NCI-H1105 treated with DMSO at 0.1 percent for 48 hours (cell line): Measurements from ENCODE around the gene AKNA.
A peak's percentile ranks its signal among the peaks of the same experiment; 100 is the strongest.

Source experiments
- DNase-seq: peaks from one replicate; lab custom pipeline; 2025; lab: John Stamatoyannopoulos, UW

Gene AKNA

DNA sequence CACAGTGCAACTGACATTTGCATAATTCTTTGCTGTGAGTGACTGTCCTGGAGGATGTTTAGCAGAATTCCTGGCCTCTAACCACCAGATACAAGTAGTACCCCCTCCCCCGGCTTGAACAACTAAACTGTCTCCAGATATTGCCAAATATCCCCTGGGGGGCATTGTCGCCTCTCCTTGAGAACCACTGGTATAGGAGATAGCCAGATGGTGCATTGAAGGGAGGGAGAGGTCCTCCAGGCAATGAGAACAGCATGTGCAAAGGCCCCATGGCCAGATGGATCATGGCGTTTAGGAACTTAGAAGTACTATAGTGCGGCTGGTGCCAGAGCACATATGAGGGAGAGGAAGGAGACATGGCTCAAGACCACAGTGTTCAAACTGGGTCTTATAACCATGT, 83.8 kb downstream of the AKNA start:
- no peak for DNase-seq

DNA sequence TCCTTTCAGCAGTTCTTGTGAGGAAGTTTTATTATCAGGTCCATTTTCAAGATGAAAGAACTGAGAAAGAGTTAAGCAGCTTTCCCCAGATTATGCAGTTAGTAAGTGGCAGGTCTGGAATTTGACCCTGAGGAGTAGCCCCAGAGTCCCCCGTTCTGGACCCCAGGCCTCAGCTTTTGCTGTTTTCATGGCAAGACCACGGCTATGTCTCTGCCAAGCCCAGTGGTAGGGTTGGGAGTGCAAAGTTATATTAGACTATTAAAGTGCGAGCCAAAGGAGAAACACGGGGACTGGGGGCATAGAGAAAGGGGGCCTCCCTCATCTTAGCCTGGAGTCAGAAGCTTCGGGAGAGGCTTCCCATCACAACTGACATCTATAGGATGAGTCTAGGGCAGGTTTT, 84.2 kb downstream of the AKNA start:
- no peak for DNase-seq

DNA sequence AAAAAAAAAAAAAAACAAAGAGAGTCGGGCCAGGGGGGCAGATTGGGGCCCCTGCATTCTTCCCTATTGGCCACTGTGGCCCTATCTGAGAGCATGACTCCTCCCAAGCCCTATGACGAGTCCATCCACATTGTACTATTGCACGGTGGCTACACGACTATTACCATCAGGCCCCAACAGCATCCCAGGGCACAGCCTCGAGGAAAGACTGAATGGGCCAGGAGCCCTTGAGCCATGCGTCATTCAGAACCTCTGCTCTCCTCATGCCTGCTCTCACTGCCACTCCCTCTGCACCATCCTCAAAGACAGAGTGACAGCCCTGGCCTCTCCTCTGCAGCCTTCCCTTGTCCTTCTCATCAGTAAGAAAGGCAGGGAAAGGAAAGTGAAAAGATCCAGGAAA, 85.1 kb downstream of the AKNA start:
- no peak for DNase-seq

DNA sequence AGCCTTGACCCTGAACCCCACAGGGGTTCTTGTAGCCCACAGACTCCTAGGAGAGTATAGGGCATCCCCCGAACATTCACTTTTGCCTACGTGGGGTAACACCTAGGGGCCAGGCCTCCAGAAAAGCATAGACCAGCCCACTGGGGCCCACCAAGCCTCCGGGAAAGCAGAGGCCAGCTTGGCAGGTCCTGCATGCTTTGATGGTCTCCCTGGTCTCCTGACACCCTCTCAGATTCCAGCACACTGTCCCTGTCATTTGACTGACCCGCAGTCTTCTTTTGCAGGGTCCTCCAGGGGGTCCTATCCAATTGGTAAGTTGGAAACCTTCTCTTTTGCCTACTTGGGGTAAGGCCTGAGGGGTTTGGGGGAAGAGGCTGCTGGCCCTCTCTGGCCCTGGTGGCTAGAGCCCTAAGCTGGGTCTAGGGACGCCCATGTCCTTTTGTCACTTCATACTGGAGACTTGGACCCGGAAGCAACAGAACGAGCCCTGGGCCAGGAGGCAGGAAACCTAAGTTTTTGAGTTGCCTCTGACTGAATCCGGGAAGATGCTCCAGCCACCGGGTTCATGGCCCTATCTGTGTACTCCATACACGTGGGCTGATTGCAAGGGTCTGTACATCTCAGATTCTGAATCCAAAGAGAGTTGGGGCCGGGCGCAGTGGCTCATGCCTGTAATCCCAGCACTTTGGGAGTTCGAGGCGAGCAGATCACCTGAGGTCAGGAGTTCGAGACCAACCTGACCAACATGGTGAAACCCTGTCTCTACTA, 85.8 kb downstream of the AKNA start:
- DNase-seq, result no peak

DNA sequence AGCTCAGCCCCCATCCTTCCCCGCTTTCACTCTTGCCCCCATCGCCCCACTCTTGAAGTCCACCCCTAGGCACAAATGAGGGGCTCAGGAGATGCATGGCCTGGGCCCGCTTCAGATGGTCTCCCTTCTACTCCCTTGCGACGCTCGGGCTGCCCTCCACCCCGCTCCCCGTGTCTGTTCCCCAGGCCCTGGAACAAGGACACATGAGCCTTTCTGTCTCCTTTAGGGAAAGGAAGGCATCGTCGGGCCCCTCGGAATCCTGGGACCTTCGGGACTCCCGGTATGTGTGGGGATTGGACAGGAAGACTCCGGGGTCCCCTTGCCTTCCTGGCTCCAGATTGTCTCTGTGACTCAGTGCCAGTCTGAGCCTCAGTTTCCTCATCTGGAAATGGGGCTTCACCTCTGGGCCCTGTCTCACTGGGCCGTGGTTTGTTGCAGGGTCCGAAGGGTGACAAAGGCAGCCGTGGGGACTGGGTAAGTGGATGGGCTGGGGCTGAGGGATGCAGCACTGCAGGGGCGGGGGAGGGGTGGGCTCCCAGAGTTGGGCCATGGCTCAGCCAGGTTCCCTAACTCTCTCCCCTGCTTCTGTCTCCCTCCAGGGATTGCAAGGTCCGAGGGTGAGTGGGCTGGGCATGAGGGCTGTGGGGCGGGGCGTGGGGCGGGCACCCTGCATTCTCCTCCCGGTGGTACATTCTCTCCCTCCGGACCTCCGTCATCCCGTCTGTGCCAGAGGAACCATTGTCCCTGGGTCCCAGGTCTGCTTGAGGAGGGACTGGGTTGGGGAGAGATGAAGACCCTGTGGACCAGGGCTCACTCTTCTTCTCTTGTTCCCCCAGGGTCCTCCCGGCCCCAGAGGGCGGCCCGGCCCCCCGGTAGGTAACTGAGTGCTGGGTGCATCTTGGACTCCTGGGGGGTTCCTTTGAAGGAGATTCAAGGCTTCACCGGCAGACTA, 86.7 kb downstream of the AKNA start:
- DNase-seq, result no peak

DNA sequence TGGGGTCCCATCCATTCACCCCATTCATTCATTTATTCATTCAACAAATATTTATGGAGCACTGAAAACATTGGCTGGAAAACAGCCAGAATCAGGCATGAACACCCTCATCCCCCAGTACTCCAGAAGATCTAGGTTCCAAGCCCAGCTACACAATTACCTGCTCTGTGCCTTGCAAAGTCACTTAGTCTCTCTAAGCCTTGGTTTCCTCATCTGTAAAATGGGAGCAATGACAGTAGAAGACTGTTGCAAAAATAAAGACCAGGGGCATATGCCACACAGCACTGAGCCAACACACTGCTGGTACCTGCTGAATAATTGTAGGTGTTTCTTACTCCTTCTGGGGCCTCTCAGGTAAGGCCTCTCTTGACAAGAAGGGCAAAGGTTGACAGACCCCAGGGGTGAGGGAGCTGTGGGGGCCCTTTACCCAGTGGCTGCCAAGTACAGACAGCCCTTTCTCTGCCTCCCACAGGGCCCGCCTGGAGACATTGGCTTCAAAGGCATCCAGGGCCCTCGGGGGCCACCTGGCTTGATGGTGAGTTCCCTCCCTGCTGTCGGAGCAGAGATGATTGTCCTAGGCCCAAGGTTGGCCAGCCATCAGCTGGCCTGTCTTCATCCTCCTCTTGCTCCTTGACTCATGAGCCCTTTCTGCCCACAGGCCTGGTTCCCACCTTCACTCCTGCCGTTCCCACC, 87.5 kb downstream of the AKNA start:
- no peak for DNase-seq

DNA sequence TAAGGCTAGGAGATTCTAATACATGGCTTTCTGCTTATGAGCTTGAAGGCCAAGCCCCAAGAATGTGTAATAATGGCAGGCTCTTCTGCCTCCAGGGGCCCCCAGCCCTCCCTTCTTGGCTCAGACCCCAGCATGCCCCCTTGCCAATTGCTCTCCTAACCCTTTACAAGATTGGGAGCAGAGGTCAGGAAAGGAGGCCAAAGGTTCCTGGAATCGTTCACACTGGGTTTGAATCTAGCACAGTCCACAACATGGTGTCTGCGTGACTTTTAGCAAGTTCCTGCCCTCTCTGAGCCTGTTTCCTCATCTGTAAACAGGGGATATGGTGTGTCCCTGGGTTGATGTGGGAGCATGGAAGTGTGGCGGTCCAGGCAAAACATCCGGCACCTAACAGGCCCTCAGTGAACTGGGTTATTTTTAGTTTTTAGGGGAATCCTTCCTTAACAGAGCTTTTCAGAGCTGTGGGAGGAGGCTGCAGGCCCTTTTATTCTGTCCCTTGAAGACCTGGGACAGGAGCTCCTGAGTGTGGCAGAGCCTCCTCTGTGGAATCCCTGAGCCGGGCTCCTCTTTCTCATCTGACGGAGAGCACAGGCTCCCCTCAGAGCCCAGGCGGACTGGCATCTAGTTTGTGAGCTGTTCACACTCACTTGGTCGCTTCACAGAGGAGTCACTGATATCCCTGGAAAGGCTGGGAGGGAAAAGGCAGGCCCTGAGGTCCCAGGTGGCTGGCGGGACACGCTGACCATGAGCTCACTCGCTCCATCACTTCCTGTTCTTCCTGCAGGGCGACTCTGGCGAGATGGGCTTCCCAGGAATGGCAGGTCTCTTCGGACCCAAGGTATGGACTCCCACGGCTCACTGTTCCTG, 88.3 kb downstream of the AKNA start:
- no peak for DNase-seq

DNA sequence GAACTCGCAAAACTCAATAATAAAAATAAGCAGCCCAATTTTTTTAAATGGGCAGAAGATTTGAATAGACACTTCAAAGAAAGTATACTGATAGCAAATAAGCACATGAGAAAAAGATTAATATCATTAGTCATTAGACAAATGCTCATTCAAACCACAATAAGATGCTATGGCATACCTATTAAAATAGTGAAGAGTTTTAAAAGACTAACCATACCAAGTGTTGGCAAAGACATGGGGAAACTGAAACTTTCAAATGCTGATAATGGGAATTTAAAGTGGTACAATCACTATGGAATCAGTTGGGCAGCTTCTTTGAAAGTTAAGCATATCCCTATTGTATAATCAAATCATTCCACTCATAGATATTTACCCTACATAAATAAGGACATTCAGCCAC, 91.4 kb downstream of the AKNA start:
- no peak for DNase-seq

DNA sequence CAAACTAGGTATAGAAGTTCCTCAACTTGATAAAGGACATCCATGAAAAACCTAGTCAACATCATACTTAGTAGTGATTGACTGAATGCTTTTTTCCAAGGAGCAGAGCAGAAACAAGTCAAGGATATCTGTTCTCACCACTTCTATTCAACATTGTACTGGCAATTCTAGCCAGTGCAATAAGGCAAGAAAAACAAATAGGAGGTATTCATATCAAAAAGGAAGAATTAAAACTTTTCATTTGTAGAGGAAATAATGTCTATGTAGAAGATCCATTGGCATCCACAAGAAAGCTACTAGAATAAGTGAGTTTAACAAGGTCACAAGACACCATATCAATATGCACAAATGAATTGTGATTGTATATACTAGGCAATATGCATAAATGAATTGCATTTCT, 93.1 kb downstream of the AKNA start:
- DNase-seq, result no peak

DNA sequence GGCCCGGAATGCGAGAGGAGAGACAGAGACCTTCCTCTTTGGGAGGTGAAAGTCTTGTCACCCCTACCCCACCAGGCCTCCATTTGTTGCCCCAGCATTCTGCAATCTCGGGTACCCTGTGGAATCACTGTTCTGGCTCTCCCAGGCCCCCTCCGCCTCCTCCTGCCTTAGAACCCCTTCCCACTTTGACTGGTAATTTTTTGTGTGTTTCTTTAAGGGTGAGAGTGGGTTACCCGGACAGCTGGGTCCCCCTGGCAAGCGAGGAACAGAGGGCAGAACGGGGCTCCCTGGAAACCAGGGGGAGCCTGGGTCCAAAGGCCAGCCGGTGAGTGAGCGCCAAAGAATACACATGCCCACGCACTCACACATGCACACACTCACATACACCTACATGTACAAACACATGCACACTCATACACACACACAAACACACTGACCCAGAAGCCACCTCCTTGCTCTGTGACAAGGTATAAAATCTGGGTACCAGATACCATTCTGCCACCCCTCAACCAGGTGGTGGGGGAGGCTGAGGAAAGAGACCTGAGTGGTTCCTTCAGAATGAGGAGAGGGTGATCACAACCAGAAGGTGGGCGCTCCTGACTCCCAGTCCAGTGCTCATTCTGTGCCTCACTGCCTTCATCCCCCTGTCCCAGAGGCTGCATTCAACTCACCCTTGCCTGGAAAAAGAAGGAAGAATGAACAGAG, 95.7 kb downstream of the AKNA start:
- no peak for DNase-seq

DNA sequence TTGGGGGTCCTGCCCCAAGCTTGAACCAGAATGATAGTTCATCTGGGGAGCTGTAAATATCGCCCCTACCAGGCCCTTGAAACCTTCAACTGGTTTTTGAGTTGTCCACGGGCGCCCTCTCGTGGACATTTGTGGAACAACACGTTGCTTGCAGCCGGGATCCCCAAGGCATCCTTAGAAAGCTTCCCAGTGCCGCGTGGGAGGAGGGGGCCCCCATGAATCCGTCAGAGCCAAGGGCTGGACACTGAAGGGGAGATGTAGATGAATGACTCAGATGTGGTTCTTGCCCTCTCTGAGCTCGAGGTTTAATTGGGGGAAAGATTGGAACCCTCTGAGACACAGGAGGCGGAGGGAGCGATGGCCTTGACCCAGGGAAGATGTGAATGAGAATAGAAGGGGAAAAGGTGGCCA, 96.7 kb downstream of the AKNA start:
- peak; percentile 34 for DNase-seq

DNA sequence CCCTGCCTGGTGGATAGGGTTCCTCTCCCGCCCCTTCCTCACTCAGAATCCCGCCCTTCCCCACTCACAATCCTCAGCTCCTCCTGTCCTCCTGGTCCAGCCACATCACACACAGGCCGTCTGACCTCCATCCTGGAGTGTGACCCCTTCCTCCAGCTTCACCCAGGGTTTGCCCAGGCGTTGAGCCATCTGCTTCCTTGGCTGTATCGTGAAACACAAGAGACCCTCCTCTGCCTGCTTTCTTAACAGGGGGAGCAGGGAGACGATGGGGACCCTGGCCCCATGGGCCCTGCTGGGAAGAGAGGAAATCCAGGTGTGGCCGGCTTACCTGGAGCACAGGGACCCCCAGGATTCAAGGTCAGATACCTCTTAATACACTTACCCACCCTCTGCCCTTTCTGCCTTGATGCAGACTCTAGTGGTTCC, 97.2 kb downstream of the AKNA start:
- no peak for DNase-seq

DNA sequence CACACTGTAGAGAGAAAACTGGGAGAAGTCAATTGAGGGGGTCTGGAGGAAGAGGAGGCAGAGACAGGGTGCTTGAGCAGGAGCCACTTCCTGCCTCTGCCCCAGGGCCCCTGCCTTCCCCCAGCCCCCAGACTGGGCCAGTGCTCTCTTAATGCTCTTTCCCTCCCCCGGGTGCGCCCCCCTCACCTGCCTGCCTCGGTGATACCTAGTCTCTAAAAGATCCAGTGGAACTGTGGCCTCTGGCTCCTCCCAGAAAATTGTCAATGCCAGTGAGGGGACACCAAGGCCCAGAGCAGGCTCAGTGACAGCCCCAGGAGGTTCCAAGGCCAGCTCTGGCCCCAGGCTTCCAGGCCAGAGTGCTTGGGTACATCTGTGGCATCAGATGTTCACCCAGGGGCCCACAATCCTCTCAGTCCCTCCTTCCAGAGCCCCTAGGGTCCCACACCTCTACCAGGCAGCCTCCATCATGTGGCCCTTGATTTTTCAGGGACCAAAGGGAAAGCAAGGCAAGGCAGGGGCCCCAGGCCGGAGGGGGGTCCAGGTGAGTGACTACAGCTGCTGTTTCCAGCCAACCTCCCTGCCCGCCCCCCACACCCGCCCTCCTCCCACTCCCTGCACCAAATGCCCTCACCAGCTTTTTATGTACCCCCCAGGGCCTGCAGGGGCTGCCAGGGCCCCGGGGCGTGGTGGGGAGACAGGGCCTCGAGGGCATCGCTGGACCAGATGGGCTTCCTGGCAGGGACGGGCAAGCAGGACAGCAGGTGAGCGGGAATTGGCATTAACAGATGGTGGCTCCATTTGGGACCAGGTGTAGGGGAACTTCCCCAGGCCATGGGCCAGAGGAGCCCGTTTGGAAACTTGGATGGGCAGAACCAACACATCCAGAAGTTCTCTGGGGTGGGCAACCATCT, 98.0 kb downstream of the AKNA start:
- DNase-seq, result no peak

DNA sequence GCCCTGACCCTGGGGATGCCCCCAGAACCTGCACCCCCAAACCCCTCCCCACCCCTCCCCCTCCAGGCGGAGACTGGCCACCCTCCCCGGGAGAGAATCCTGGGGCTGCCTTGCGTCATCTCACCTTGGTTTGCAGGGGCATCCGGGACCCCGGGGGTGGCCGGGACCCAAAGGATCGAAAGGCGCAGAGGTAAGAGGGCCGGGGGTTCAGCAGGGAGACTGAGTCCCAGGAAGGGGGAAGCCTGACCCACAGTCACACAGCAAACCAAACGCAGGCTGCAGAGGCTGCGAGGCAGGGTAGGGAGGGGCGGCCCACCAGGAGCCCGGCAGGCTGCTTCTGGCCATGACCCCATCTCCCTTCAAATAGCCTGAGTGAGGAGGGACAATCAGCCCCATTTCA, 98.7 kb downstream of the AKNA start:
- DNase-seq, result no peak

DNA sequence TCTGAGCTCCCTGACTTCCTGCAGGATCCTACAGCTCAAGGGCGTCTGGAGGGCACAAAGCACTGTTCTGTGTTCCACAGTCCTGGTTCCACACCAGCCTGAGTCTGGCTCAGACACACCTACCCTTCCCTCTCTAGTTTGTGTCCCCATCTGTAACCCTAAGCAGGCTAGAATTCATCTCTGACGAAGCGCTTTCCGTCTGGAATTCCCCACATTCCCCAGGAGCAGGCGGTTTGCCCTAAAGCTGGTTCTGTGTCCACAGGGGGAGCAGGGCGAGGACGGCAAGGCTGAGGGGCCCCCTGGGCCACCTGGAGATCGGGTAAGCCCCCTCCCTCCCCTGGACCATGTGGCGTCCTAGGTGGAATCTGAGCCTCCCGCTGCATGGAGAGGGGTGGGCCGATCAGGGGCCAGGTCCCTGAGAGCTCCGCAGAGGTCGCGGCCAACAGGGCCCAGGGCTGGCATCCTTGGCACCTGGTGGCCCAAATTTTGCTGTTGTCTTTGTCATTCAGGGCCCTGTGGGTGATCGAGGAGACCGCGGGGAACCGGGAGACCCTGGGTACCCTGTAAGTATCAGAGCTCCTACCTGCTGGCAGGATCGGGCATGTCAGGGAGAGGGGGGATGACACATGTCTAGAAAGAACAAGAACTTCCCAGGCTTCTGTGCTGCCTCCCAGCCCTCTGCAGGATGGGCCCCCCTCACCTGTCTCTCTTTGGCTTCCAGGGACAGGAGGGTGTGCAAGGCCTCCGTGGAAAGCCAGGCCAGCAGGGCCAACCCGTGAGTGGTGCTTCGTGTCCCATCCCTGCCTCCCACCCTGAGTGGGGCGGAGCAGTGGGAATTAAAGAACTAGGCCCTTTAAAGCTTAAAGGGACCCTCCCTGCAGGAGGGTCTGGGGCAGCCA, 99.3 kb downstream of the AKNA start:
- DNase-seq, result no peak

DNA sequence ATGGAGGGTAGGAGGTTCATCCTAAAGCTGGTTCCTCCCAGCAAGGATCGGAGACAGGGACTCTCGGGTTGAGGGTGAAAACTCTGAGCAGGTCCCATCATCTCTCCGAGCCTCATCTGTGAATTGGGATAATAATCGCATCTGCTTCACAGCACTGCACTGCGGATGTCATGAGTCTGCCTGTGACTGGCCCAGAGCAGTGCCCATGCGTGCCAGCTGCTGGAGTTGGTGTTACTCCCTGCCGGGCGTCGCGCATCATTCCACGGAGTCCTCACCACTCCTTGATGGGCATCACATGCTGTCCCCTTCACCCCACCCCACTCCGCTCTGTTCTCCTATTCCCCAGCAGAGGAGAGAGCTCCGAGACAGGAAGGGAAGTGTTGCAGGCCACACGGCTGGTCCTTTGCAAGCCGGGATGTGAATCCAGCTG, 100.0 kb downstream of the AKNA start:
- no peak for DNase-seq

DNA sequence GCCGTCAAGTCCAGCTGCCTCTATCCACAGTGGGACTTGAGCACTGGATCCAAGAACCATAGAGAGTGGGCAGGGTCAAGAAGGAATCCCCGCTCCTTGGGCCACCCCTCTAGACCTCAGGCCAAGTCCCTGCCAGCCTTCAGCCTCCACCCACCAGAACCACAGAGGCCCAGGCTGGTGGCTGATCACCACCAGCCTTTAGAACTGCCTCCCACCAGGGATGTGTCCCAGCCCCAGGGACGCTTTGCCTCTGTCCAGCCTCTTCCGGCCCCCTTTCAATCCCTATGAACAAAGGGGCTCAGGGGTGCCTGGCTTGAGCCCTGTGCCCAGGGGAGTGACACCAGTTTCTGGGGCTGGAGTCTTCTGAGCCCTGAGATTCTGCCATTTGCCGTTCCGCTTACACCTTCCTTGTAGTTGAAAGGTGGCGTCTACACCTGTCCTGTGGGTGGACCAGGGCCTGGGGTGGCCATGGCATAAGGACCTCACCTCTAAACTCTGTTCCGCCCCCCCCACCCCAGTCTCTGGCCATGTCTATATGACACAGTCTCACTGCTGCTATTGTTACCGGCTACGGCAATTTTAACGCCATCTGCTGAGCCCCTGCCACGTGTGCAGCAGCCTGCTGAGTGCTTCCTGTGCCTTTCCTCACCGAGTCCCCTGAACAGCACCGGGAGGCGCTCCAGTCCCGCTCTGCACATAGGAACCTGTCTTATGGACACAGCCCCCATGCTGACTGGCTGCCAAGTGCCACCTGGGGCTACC, 100.6 kb downstream of the AKNA start:
- no peak for DNase-seq

DNA sequence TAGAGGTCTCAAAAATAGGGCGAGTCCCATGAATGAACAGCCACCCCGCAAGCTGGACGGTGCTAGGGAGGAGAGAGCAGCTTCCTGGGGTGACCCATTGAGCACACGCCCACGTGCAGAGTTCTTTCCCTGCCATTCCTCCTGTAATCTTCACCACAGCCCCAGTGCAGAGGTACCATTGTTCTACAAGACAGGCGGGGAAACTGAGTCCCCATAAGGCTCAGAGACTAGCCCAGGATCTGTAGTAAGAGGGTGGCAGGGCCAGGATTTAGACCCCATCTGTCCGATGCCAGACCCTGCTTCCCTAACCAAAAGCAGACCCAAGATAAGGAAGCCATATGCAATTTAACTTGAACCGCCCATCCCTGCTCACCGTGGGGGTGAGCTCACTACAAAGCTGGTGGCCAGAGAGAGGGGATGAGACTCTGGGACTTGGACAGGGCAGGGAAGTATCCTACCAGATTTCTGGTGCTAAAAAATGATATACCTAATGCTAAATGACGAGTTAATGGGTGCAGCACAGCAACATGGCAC, 101.6 kb downstream of the AKNA start:
- DNase-seq, result no peak
